ENCODE measurements around the gene VSIG10.

DNA sequence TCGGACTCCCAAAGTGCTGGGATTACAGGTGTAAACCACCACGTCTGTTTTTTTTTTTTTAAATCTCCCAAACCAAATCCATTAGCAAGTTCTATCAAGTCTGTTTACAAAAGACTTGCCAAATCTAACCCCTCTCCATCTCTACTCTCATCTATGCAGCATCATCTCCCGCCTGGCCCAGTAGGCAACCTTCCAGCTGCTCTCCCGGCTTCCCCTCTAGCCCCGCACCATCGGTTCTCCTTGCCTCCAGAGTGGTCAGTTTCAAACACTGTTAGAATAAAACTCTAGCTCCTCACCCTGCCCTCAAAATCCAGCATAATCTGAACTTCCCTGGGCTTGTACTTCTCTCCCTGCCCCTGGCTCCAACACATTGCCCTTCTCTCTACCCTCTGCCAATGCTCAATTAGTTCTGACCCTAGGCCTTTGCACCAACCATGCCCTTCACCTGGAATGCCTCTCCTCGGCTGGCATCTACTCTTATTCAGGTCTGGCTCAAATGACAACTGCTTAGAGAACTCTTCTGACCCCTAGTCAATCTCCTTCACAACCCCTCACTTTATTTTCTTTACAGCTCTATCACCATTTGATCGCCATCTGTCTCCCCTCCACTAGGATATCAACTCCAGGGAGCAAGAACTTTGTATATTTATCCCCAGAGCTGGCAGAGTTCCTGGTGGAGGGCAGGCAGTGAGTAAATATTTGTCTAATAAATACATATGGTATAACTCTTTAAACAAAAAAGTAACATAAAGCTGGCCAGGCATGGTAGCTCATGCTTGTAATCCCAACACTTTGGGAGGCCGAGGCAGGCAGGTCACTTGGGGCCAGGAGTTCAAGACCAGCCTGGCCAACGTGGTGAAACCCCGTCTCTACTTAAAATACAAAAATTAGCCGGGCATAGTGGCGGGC, 47.7 kb downstream of the VSIG10 start:
- TF ChIP-seq, protein P1, sequence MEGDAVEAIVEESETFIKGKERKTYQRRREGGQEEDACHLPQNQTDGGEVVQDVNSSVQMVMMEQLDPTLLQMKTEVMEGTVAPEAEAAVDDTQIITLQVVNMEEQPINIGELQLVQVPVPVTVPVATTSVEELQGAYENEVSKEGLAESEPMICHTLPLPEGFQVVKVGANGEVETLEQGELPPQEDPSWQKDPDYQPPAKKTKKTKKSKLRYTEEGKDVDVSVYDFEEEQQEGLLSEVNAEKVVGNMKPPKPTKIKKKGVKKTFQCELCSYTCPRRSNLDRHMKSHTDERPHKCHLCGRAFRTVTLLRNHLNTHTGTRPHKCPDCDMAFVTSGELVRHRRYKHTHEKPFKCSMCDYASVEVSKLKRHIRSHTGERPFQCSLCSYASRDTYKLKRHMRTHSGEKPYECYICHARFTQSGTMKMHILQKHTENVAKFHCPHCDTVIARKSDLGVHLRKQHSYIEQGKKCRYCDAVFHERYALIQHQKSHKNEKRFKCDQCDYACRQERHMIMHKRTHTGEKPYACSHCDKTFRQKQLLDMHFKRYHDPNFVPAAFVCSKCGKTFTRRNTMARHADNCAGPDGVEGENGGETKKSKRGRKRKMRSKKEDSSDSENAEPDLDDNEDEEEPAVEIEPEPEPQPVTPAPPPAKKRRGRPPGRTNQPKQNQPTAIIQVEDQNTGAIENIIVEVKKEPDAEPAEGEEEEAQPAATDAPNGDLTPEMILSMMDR (IDR thresholded peaks at IDR 0.05; ENCODE audit: insufficient read depth, low read length, poor library complexity, severe bottlenecking): no peak
- no peak for TF ChIP-seq EZH2phosphoT487 (conservative IDR thresholded peaks at IDR 0.05; ENCODE audit: low read length)
